H9 (cell line): ENCODE measurements around the gene SSUH2. TPM values are rescaled to one million over a fixed set of nuclear protein-coding genes. Genes with fewer than 3 reads are reported as not detected.
A peak's percentile ranks its signal among the peaks of the same experiment; 100 is the strongest.

Experiments
- DNase-seq: peaks from one replicate; pipeline ENCODE4 v3.0.0-alpha.2; 2017
- H2AFZ ChIP-seq: one replicate; pipeline ENCODE4 v1.6.1; 2013; ENCODE audit warnings: mild to moderate bottlenecking, low read length, control low read depth, moderate library complexity
- H2AK5ac ChIP-seq: 2 replicates; pipeline ENCODE4 v1.6.1; 2013; ENCODE audit warnings: low read length, control low read depth, mixed read lengths; ENCODE audit not compliant: insufficient read length
- H2BK120ac ChIP-seq: one replicate; pipeline ENCODE4 v1.6.1; 2013; ENCODE audit warnings: low read depth, mild to moderate bottlenecking, low read length, control low read depth, inconsistent platforms; ENCODE audit not compliant: poor library complexity, severe bottlenecking
- H2BK12ac ChIP-seq: 2 replicates; pipeline ENCODE4 v1.6.1; 2013; ENCODE audit warnings: low read length, control low read depth, mixed read lengths, low read depth; ENCODE audit not compliant: insufficient read length
- H2BK15ac ChIP-seq: 2 replicates; pipeline ENCODE4 v1.6.1; 2013; ENCODE audit warnings: low read depth, low read length, control low read depth
- H2BK20ac ChIP-seq: one replicate; pipeline ENCODE4 v1.6.1; 2013; ENCODE audit warnings: low read depth, mild to moderate bottlenecking, low read length, control low read depth, inconsistent platforms; ENCODE audit not compliant: poor library complexity, severe bottlenecking
- H2BK5ac ChIP-seq: 2 replicates; pipeline ENCODE4 v1.6.1; 2013; ENCODE audit warnings: low read length, control low read depth, mixed read lengths; ENCODE audit not compliant: insufficient read length
- H3K14ac ChIP-seq: 2 replicates; pipeline ENCODE4 v1.6.1; 2013; ENCODE audit warnings: low read length, control low read depth; ENCODE audit not compliant: insufficient read depth
- H3K18ac ChIP-seq: 2 replicates; pipeline ENCODE4 v1.6.1; 2013; ENCODE audit warnings: low read depth, mild to moderate bottlenecking, mixed read lengths, low read length, control low read depth; ENCODE audit not compliant: insufficient read length
- H3K23ac ChIP-seq: 2 replicates; pipeline ENCODE4 v1.6.1; 2013; ENCODE audit warnings: low read length, control low read depth, mixed read lengths, low read depth; ENCODE audit not compliant: insufficient read length
- H3K23me2 ChIP-seq: 2 replicates; pipeline ENCODE4 v1.6.1; 2013; ENCODE audit warnings: low read depth, mild to moderate bottlenecking, mixed read lengths, low read length, control low read depth; ENCODE audit not compliant: insufficient read length, poor library complexity, severe bottlenecking
- H3K27ac ChIP-seq: 2 replicates; pipeline ENCODE4 v1.5.1; 2013; ENCODE audit warnings: low read length, control low read depth, mixed read lengths, low read depth; ENCODE audit not compliant: insufficient read length
- H3K27me3 ChIP-seq: 2 replicates; pipeline ENCODE4 v1.6.1; 2013; ENCODE audit warnings: low read length, control low read depth, inconsistent platforms; ENCODE audit not compliant: insufficient read depth
- H3K4ac ChIP-seq: 2 replicates; pipeline ENCODE4 v1.6.1; 2013; ENCODE audit warnings: low read depth, mild to moderate bottlenecking, control low read depth, inconsistent platforms, low read length, moderate library complexity
- H3K4me1 ChIP-seq: 2 replicates; pipeline ENCODE4 v1.6.1; 2013; ENCODE audit warnings: low read length, control low read depth, inconsistent platforms; ENCODE audit not compliant: insufficient read depth
- H3K4me2 ChIP-seq: 2 replicates; pipeline ENCODE4 v1.6.1; 2013; ENCODE audit warnings: low read length, control low read depth, mixed read lengths; ENCODE audit not compliant: insufficient read length, insufficient read depth
- H3K56ac ChIP-seq: 2 replicates; pipeline ENCODE4 v1.6.1; 2013; ENCODE audit warnings: low read depth, mild to moderate bottlenecking, mixed read lengths, low read length, control low read depth; ENCODE audit not compliant: insufficient read length
- H3K79me1 ChIP-seq: 2 replicates; pipeline ENCODE4 v1.6.1; 2013; ENCODE audit warnings: low read depth, mild to moderate bottlenecking, moderate library complexity, low read length, control low read depth, inconsistent platforms; ENCODE audit not compliant: insufficient read depth, poor library complexity, severe bottlenecking
- H3K79me2 ChIP-seq: 2 replicates; pipeline ENCODE4 v1.6.1; 2013; ENCODE audit warnings: low read length, control low read depth, inconsistent platforms; ENCODE audit not compliant: insufficient read depth
- H3K9ac ChIP-seq: 2 replicates; pipeline ENCODE4 v1.6.1; 2013; ENCODE audit warnings: low read length, control low read depth, mixed read lengths; ENCODE audit not compliant: insufficient read length; ENCODE audit errors: extremely low read depth
- H3K9me3 ChIP-seq: one replicate; pipeline ENCODE4 v1.6.1; 2013; ENCODE audit warnings: low read depth, low read length, inconsistent platforms; ENCODE audit not compliant: control insufficient read depth
- H3T11ph ChIP-seq: one replicate; pipeline ENCODE4 v1.6.1; 2013; ENCODE audit warnings: mild to moderate bottlenecking, low read length, control low read depth, inconsistent platforms
- H4K20me1 ChIP-seq: one replicate; pipeline ENCODE4 v1.6.1; 2013; ENCODE audit not compliant: control insufficient read depth, insufficient read length, insufficient read depth
- H4K5ac ChIP-seq: 2 replicates; pipeline ENCODE4 v1.6.1; 2013; ENCODE audit warnings: low read depth, mild to moderate bottlenecking, mixed read lengths, low read length, control low read depth; ENCODE audit not compliant: insufficient read length
- H4K8ac ChIP-seq: replicated peaks from 2 replicates; pipeline ENCODE4 v1.6.1; 2013; ENCODE audit warnings: low read length, control low read depth, mixed read lengths, low read depth; ENCODE audit not compliant: insufficient read length
- H4K91ac ChIP-seq: 2 replicates; pipeline ENCODE4 v1.6.1; 2013; ENCODE audit warnings: low read depth, mild to moderate bottlenecking, moderate library complexity, mixed read lengths, low read length, control low read depth; ENCODE audit not compliant: insufficient read length
- H3K27ac Mint-ChIP-seq, 3 experiments: 2 replicates in 2 of 3; 3 replicates in 1 of 3; pipeline ENCODE4 v1.8.0; 2020 to 2021; ENCODE audit warnings: mixed read lengths in 3 of 3, mild to moderate bottlenecking in 1 of 3, moderate library complexity in 1 of 3
- H3K27me3 Mint-ChIP-seq: 2 replicates; pipeline ENCODE4 v1.8.0; 2021; ENCODE audit warnings: low read depth, mild to moderate bottlenecking, moderate library complexity, mixed read lengths
- H3K36me3 Mint-ChIP-seq, 3 experiments: 2 replicates in 2 of 3; 3 replicates in 1 of 3; pipeline ENCODE4 v1.8.0; 2020 to 2021; ENCODE audit warnings: low read depth in 3 of 3, mixed read lengths in 3 of 3; ENCODE audit not compliant: insufficient read depth in 1 of 3
- H3K4me1 Mint-ChIP-seq, 2 experiments: 2 replicates each; pipeline ENCODE4 v1.8.0; 2020; ENCODE audit warnings: mixed read lengths in 2 of 2
- H3K4me3 Mint-ChIP-seq, 2 experiments: 2 replicates in 1 of 2; 3 replicates in 1 of 2; pipeline ENCODE4 v1.8.0; 2020 to 2021; ENCODE audit warnings: mild to moderate bottlenecking in 2 of 2, mixed read lengths in 2 of 2, moderate library complexity in 1 of 2
- H3K9me3 Mint-ChIP-seq, 2 experiments: 2 replicates in 1 of 2; 3 replicates in 1 of 2; pipeline ENCODE4 v1.8.0; 2020; ENCODE audit warnings: mild to moderate bottlenecking in 2 of 2, mixed read lengths in 2 of 2, moderate library complexity in 1 of 2
- CTCF ChIP-seq: fragments of 200-600 bp; sonication (generic); conservative IDR thresholded peaks from 3 replicates; pipeline ENCODE4 v1.8.0; 2021; ENCODE audit warnings: antibody characterized with exemption, mild to moderate bottlenecking
- WGBS: extraction: QIAGEN DNeasy Blood & Tissue Kit; methylation state at CpG from one replicate; pipeline ENCODE4 v1.1.7; 2013; ENCODE audit warnings: missing lambda C conversion rate, low lambda C conversion rate, mixed read lengths; ENCODE audit not compliant: insufficient read length; ENCODE audit errors: extremely low coverage; 5-methylcytosine and 5-hydroxymethylcytosine counted together
- total RNA-seq: library from RNA; stranded (reverse); gene quantifications from 2 replicates; pipeline ENCODE4 v1.2.1, GENCODE V29; 2021

SSUH2 gene
- total RNA-seq, 1 experiment from 2014 or later, result 0.61 TPM

GRCh38 chr3:8624612-8625011 is 20.0 kb downstream of the SSUH2 start:
- H3K4ac ChIP-seq, result no peak overlapping the region
- H2AK5ac ChIP-seq, result no peak overlapping the region
- H2AFZ ChIP-seq, result no peak overlapping the region
- H3K23ac ChIP-seq, result no peak overlapping the region
- peaks cover 14 to 15% of the 10 kb centered on the region in 2 experiments for H3K4me1 Mint-ChIP-seq
- H3K36me3 Mint-ChIP-seq, result no peaks in the 10 kb centered on the region; a peak in 1 of 7 replicates
- no peak overlapping the region for H3K4me3 Mint-ChIP-seq
- H3K9ac ChIP-seq, result no peak overlapping the region
- no peaks in the 10 kb centered on the region for H3K9me3 ChIP-seq
- no peaks in the 10 kb centered on the region for H4K20me1 ChIP-seq
- H2BK5ac ChIP-seq, result no peak overlapping the region
- no peak overlapping the region for H2BK20ac ChIP-seq
- H3K27me3 Mint-ChIP-seq, result peaks cover 2% of the 10 kb centered on the region
- no peak overlapping the region for H3K4me2 ChIP-seq
- no peak overlapping the region for H3K56ac ChIP-seq
- H3K14ac ChIP-seq, result no peak overlapping the region
- no peaks in the 10 kb centered on the region for H3K23me2 ChIP-seq
- no peak for TF ChIP-seq CTCF
- H3K18ac ChIP-seq, result no peak overlapping the region
- peaks cover 0 to 3% of the 10 kb centered on the region in 2 experiments; a peak in 3 of 5 replicates for H3K9me3 Mint-ChIP-seq
- H3K79me2 ChIP-seq, result no peaks in the 10 kb centered on the region
- H4K8ac ChIP-seq, result no peak overlapping the region
- H3K27ac ChIP-seq, result no peak overlapping the region
- peak overlapping the region in 1 of 3 experiments; percentile 79; a peak in 1 of 7 replicates for H3K27ac Mint-ChIP-seq
- no peak overlapping the region for H2BK15ac ChIP-seq
- no peak for DNase-seq
- H4K5ac ChIP-seq, result no peak overlapping the region
- no peak overlapping the region for H3T11ph ChIP-seq
- no peak overlapping the region for H4K91ac ChIP-seq
- no peaks in the 10 kb centered on the region; the same call in 1 of the 2 replicates for H3K4me1 ChIP-seq
- no peaks in the 10 kb centered on the region for H3K79me1 ChIP-seq
- no peaks in the 10 kb centered on the region for H3K27me3 ChIP-seq
- WGBS, result no CpG with 5 or more reads among the region's 7 CpGs
- H2BK120ac ChIP-seq, result no peak overlapping the region
- no peak overlapping the region for H2BK12ac ChIP-seq
